Epithelial cell of proximal tubule (primary cell): Measurements from ENCODE around the gene VAMP7. TPM values are rescaled to one million over a fixed set of nuclear protein-coding genes. Genes with fewer than 3 reads are reported as not detected.

Experiments used
- DNase-seq: peaks from one replicate; pipeline ENCODE4 v3.0.0-alpha.2; 2011; ENCODE audit warnings: low read depth
- H3K4me3 ChIP-seq: 2 replicates; pipeline ENCODE4 v1.5.1; 2011; ENCODE audit warnings: low read depth, mild to moderate bottlenecking, low read length
- CTCF ChIP-seq: conservative IDR thresholded peaks from 2 replicates; pipeline ENCODE4 v1.5.1; 2012; ENCODE audit warnings: low read depth, mild to moderate bottlenecking, low read length
- total RNA-seq: library from RNA; depleted of rRNA; stranded (reverse); fragments of >200 nt; gene quantifications from 2 replicates; pipeline ENCODE4 v1.2.3, GENCODE V29; 2015

Gene VAMP7
- total RNA-seq, 1 donor from 2014 or later: 31.2 TPM

- H3K4me3 ChIP-seq: no peak overlapping the region
- no peak for TF ChIP-seq CTCF
- no peak for DNase-seq
Measured at GRCh38 chrX:155886409-155886808, 5.3 kb downstream of the VAMP7 start.

- H3K4me3 ChIP-seq: no peak overlapping the region
- peak; percentile 80 for DNase-seq
- no peak for TF ChIP-seq CTCF
Measured at GRCh38 chrX:155888139-155888538, 7.0 kb downstream of the VAMP7 start.

- TF ChIP-seq CTCF: no peak
- no peak for DNase-seq
- H3K4me3 ChIP-seq: no peak overlapping the region
Measured at GRCh38 chrX:155889328-155889727, 8.2 kb downstream of the VAMP7 start.

- TF ChIP-seq CTCF: no peak
- H3K4me3 ChIP-seq: no peak overlapping the region
- DNase-seq: no peak
Measured at GRCh38 chrX:155891446-155892210, 10.5 kb downstream of the VAMP7 start.

- no peak for TF ChIP-seq CTCF
- no peak for DNase-seq
- H3K4me3 ChIP-seq: no peak overlapping the region
Measured at GRCh38 chrX:155893521-155893920, 12.4 kb downstream of the VAMP7 start.

GRCh38 chrX:155896512-155896911 is 15.4 kb downstream of the VAMP7 start:
- DNase-seq: no peak
- no peak for TF ChIP-seq CTCF
- H3K4me3 ChIP-seq: no peak overlapping the region

- TF ChIP-seq CTCF: no peak
- DNase-seq: no peak
- H3K4me3 ChIP-seq: no peak overlapping the region
Measured at GRCh38 chrX:155899366-155899765, 18.2 kb downstream of the VAMP7 start.
